ENCODE measurements around the gene NPY.
"Not testable (repeated sequence)": the region's sequence is repeated elsewhere in the genome, so short reads cannot be mapped to it uniquely, and the experiment has no call there.

Gene NPY

GRCh38 chr7:24283897-24284698, at the start of gene NPY:
TSS of gene NPY (plus strand) at chr7:24284190. CDS start at chr7:24285241, 1,051 bp downstream.
- no peak for ATAC-seq

- no peak for ATAC-seq
Observed at GRCh38 chr7:24239260-24239659, 44.7 kb upstream of the NPY start.

- no peak for ATAC-seq
Observed at GRCh38 chr7:24241206-24241605, 42.8 kb upstream of the NPY start.

GRCh38 chr7:24244554-24244953, 39.4 kb upstream of the NPY start:
- ATAC-seq, result no peak

- ATAC-seq, result no peak
Observed at GRCh38 chr7:24245362-24245761, 38.6 kb upstream of the NPY start.

- no peak for ATAC-seq
Observed at GRCh38 chr7:24249266-24249665, 34.7 kb upstream of the NPY start.

- no peak for ATAC-seq
Observed at GRCh38 chr7:24251568-24251967, 32.4 kb upstream of the NPY start.

GRCh38 chr7:24255139-24255538, 28.9 kb upstream of the NPY start:
- ATAC-seq, result no peak

- not testable (repeated sequence) for ATAC-seq
Observed at GRCh38 chr7:24258324-24258723, 25.7 kb upstream of the NPY start.

- ATAC-seq, result no peak
Observed at GRCh38 chr7:24271938-24272337, 12.1 kb upstream of the NPY start.

- ATAC-seq, result peak; percentile 84
Observed at GRCh38 chr7:24279512-24279911, 4.5 kb upstream of the NPY start.

GRCh38 chr7:24283554-24283896, 465 bp upstream of the NPY start:
- ATAC-seq, result no peak

- ATAC-seq, result no peak
Observed at GRCh38 chr7:24284699-24285506, 913 bp downstream of the NPY start.

- peak; percentile 86 to 87 for ATAC-seq
Observed at GRCh38 chr7:24290004-24290641, 6.1 kb downstream of the NPY start.

GRCh38 chr7:24291271-24291670, 7.3 kb downstream of the NPY start:
- ATAC-seq, result no peak

GRCh38 chr7:24297362-24297761, 13.4 kb downstream of the NPY start:
- no peak for ATAC-seq

GRCh38 chr7:24298696-24299095, 14.7 kb downstream of the NPY start:
- ATAC-seq, result no peak

- no peak for ATAC-seq
Observed at GRCh38 chr7:24299192-24299591, 15.2 kb downstream of the NPY start.

- no peak for ATAC-seq
Observed at GRCh38 chr7:24301703-24302102, 17.7 kb downstream of the NPY start.

- ATAC-seq, result no peak
Observed at GRCh38 chr7:24304494-24305095, 20.6 kb downstream of the NPY start.

GRCh38 chr7:24307326-24307725, 23.3 kb downstream of the NPY start:
- no peak for ATAC-seq

GRCh38 chr7:24312588-24312987, 28.6 kb downstream of the NPY start:
- no peak for ATAC-seq

GRCh38 chr7:24313777-24314176, 29.8 kb downstream of the NPY start:
- no peak for ATAC-seq
